ENCODE measurements around the gene RGS18. TPM values are rescaled to one million over a fixed set of nuclear protein-coding genes. Genes with fewer than 3 reads are reported as not detected.

RGS18 gene, protein sequence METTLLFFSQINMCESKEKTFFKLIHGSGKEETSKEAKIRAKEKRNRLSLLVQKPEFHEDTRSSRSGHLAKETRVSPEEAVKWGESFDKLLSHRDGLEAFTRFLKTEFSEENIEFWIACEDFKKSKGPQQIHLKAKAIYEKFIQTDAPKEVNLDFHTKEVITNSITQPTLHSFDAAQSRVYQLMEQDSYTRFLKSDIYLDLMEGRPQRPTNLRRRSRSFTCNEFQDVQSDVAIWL
- total RNA-seq (8.8 TPM), polyA plus RNA-seq (5.0 TPM)
- long read RNA-seq, donor 1: 0 reads
- long read RNA-seq, donor 2, partial matches to known transcripts: 0 of 2 reads
- long read RNA-seq, donor 2, other reads (novel, unspliced or antisense): 0 of 2 reads
- long read RNA-seq, donor 3, partial matches to known transcripts: 0 of 1 reads
- long read RNA-seq, donor 3, other reads (novel, unspliced or antisense): 0 of 1 reads
- long read RNA-seq, donor 4, partial matches to known transcripts: 0 of 1 reads
- long read RNA-seq, donor 4, other reads (novel, unspliced or antisense): 0 of 1 reads
- long read RNA-seq, donor 5, transcript RGS18-201 (5 exons, 2,150 nt): major isoform, 5 of 5 reads
- long read RNA-seq, donor 5, partial matches to known transcripts: 0 of 5 reads
- long read RNA-seq, donor 5, other reads (novel, unspliced or antisense): 0 of 5 reads
- long read RNA-seq, donor 6, partial matches to known transcripts: 0 of 3 reads
- long read RNA-seq, donor 6, other reads (novel, unspliced or antisense): 0 of 3 reads
- long read RNA-seq, donor 7, partial matches to known transcripts: 0 of 3 reads
- long read RNA-seq, donor 7, other reads (novel, unspliced or antisense): 0 of 3 reads
- long read RNA-seq, donor 8, partial matches to known transcripts: 0 of 2 reads
- long read RNA-seq, donor 8, other reads (novel, unspliced or antisense): 0 of 2 reads
- long read RNA-seq, donor 9: 0 reads
- long read RNA-seq, donor 10, partial matches to known transcripts: 0 of 1 reads
- long read RNA-seq, donor 10, other reads (novel, unspliced or antisense): 0 of 1 reads

DNA sequence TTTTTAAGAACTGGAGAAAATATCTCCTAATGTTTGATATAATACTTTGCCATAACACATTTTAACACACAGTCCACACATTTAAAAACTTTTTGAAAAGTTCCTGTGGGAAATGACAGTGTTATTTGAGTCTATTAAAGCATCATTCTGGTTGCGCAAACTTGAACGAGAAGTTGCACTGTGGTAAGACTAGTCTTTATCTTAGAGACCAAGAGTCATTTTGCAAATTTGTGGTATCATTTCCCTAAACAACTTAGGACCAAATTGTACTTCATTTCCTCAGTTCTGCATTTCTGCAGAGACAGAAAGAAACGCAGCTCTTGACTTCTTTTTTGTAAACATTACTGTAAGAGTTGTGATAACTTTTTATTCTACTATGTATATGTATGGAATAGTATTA, at the start of gene RGS18:
RGS18 (plus strand) TSS at position 282 of the 400 bp plus-strand sequence. CDS start 176 bp downstream, outside the sequence.
- no peaks in the 10 kb centered on the region for H3K27me3 ChIP-seq (ENCODE audit: control insufficient read depth in 2 of 2, insufficient read depth in 1 of 2, low read length in 1 of 2)
- H3K4me1 ChIP-seq (ENCODE audit: control insufficient read depth in 2 of 2, insufficient read depth in 2 of 2, low read length in 2 of 2): no peaks in the 10 kb centered on the region
- peak in 1 of 9 donors; percentile 50 for DNase-seq (ENCODE audit: low read depth in 6 of 9, low spot score in 9 of 9)
- no peaks in the 10 kb centered on the region for H3K36me3 ChIP-seq (ENCODE audit: control insufficient read depth in 2 of 2, insufficient read depth in 2 of 2, low read length in 1 of 2)
- H3K9me3 ChIP-seq (ENCODE audit: control insufficient read depth in 2 of 2, insufficient read depth in 1 of 2, low read length in 1 of 2): no peaks in the 10 kb centered on the region
- WGBS: 25% methylated on average over 3 of the region's 3 CpGs
- H3K27ac ChIP-seq (ENCODE audit: low read depth in 1 of 2, low read length in 1 of 2): peak within 1 kb of the TSS in 1 of 2 donors; percentile 21
- H3K4me3 ChIP-seq (ENCODE audit: low read length in 2 of 2): peak within 1 kb of the TSS in 1 of 2 donors; percentile 9

DNA sequence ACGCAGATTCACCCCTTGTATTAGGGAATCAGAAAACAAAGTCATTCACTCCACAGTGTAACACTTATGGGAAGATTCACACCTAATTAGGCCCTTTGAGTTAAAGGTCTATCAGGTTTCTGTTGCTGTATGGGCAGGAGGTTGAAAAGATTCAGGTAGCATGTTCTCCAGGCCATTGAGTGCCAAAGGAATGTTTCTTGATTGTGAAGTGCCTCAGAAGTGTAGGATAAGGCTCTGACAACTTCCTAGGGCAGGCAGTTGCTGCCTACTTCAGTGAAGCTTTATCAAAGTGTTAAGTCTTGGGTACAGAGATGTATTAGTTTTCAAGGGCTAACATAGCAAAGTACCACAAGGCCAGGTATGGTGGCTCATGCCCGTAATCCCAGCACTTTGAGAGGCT, 48.7 kb upstream of the RGS18 start:
- 97% methylated on average over 2 of the region's 2 CpGs for WGBS
- no peak overlapping the region for H3K4me3 ChIP-seq (ENCODE audit: low read length in 2 of 2)
- no peaks in the 10 kb centered on the region for H3K36me3 ChIP-seq (ENCODE audit: control insufficient read depth in 2 of 2, insufficient read depth in 2 of 2, low read length in 1 of 2)
- no peak overlapping the region for H3K27ac ChIP-seq (ENCODE audit: low read depth in 1 of 2, low read length in 1 of 2)
- no peaks in the 10 kb centered on the region for H3K27me3 ChIP-seq (ENCODE audit: control insufficient read depth in 2 of 2, insufficient read depth in 1 of 2, low read length in 1 of 2)
- DNase-seq (ENCODE audit: low read depth in 6 of 9, low spot score in 9 of 9): no peak
- H3K9me3 ChIP-seq (ENCODE audit: control insufficient read depth in 2 of 2, insufficient read depth in 1 of 2, low read length in 1 of 2): no peaks in the 10 kb centered on the region
- H3K4me1 ChIP-seq (ENCODE audit: control insufficient read depth in 2 of 2, insufficient read depth in 2 of 2, low read length in 2 of 2): no peaks in the 10 kb centered on the region

DNA sequence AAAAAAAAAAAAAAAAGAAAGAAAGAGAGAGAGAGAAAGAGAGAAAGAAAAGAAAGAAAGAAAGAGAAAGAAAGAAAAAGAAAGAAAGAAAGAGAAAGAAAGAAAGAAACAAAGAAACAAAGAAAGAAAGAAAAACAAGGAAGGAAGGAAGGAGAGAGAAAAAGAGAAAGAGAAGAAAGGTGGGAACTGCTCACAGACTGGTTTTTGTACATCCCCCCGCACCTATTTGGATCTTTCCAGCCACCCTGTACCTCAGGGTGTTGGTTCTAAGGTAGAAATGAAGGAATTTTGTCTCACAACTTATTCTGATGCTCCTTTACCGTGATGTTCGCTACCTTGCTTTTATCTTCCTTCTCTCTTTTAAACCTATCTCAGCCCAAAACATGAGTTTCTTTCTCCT, 43.3 kb upstream of the RGS18 start:
- no peak for DNase-seq (ENCODE audit: low read depth in 6 of 9, low spot score in 9 of 9)
- no peak overlapping the region for H3K4me3 ChIP-seq (ENCODE audit: low read length in 2 of 2)
- H3K36me3 ChIP-seq (ENCODE audit: control insufficient read depth in 2 of 2, insufficient read depth in 2 of 2, low read length in 1 of 2): no peaks in the 10 kb centered on the region
- no peak overlapping the region for H3K27ac ChIP-seq (ENCODE audit: low read depth in 1 of 2, low read length in 1 of 2)
- no peaks in the 10 kb centered on the region for H3K27me3 ChIP-seq (ENCODE audit: control insufficient read depth in 2 of 2, insufficient read depth in 1 of 2, low read length in 1 of 2)
- WGBS: 95% methylated on average over 3 of the region's 3 CpGs
- no peaks in the 10 kb centered on the region for H3K4me1 ChIP-seq (ENCODE audit: control insufficient read depth in 2 of 2, insufficient read depth in 2 of 2, low read length in 2 of 2)
- H3K9me3 ChIP-seq (ENCODE audit: control insufficient read depth in 2 of 2, insufficient read depth in 1 of 2, low read length in 1 of 2): no peaks in the 10 kb centered on the region

DNA sequence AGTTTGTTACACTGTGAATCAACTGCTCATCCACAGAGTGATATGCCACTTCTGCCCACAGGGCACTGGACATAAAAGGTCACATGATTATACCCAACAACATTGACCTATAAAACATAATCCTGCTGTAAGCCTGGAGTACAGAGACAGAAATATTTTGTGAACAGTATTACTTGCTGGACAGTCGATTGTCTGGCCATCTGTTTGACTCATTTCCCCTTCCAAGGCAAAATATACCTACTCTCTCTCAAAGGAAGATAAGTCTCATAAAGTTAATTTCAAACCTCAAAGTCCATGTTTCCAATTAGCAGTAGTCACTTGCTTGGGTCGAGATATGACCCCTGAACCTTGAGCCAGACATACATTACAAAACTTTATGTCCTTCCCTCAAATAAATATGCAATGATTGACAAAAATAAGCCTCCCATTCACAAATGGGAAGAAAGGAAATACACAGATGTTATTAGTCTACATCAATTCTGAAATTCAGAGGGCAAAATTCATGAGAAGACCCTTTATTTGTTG, 39.3 kb upstream of the RGS18 start:
- WGBS: 87% methylated on average over 2 of the region's 2 CpGs
- H3K27me3 ChIP-seq (ENCODE audit: control insufficient read depth in 2 of 2, insufficient read depth in 1 of 2, low read length in 1 of 2): no peaks in the 10 kb centered on the region
- H3K27ac ChIP-seq (ENCODE audit: low read depth in 1 of 2, low read length in 1 of 2): no peak overlapping the region
- H3K4me3 ChIP-seq (ENCODE audit: low read length in 2 of 2): no peak overlapping the region
- no peaks in the 10 kb centered on the region for H3K36me3 ChIP-seq (ENCODE audit: control insufficient read depth in 2 of 2, insufficient read depth in 2 of 2, low read length in 1 of 2)
- H3K9me3 ChIP-seq (ENCODE audit: control insufficient read depth in 2 of 2, insufficient read depth in 1 of 2, low read length in 1 of 2): no peaks in the 10 kb centered on the region
- DNase-seq (ENCODE audit: low read depth in 6 of 9, low spot score in 9 of 9): no peak
- H3K4me1 ChIP-seq (ENCODE audit: control insufficient read depth in 2 of 2, insufficient read depth in 2 of 2, low read length in 2 of 2): no peaks in the 10 kb centered on the region

DNA sequence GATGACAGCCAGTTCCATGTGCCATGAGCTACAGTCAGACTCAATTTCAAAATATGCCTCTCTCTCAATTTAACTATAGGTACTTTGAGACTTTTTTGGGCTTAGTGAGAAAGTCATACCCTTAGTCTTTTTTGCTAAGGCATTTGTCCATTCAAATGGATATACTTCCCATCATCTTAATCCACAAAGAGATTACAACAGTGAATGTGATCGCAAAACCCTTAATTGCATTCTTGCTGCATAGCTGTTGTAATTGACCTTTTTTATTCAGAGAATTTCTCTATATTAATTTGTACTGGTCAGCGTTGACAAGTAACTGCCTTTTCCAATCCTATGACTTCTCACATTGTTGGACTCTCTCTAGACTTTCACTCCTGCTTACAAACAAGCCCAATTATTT, 38.6 kb upstream of the RGS18 start:
- no peaks in the 10 kb centered on the region for H3K9me3 ChIP-seq (ENCODE audit: control insufficient read depth in 2 of 2, insufficient read depth in 1 of 2, low read length in 1 of 2)
- H3K4me1 ChIP-seq (ENCODE audit: control insufficient read depth in 2 of 2, insufficient read depth in 2 of 2, low read length in 2 of 2): no peaks in the 10 kb centered on the region
- no peak overlapping the region for H3K27ac ChIP-seq (ENCODE audit: low read depth in 1 of 2, low read length in 1 of 2)
- WGBS: 98% methylated on average over 2 of the region's 2 CpGs
- no peak for DNase-seq (ENCODE audit: low read depth in 6 of 9, low spot score in 9 of 9)
- no peaks in the 10 kb centered on the region for H3K36me3 ChIP-seq (ENCODE audit: control insufficient read depth in 2 of 2, insufficient read depth in 2 of 2, low read length in 1 of 2)
- H3K4me3 ChIP-seq (ENCODE audit: low read length in 2 of 2): no peak overlapping the region
- no peaks in the 10 kb centered on the region for H3K27me3 ChIP-seq (ENCODE audit: control insufficient read depth in 2 of 2, insufficient read depth in 1 of 2, low read length in 1 of 2)

DNA sequence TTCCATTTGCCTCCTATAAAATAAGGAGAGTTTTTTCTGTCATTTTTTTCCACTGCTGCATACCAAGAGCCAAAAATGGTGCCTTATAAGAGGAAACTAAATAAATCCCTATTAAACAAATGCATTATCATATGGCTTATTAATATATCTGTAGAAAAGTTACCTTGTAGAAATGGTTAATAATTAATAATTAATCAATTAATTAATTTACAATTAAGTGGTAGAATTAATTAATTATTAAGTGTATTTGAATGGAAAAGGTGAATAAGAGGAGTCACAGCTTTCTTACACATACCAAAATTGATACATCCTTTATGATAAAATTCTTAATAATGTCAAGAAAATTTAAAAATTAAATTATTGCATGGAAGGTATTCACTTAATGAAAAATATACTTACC, 35.6 kb upstream of the RGS18 start:
- DNase-seq (ENCODE audit: low read depth in 6 of 9, low spot score in 9 of 9): no peak
- H3K4me1 ChIP-seq (ENCODE audit: control insufficient read depth in 2 of 2, insufficient read depth in 2 of 2, low read length in 2 of 2): no peaks in the 10 kb centered on the region
- H3K36me3 ChIP-seq (ENCODE audit: control insufficient read depth in 2 of 2, insufficient read depth in 2 of 2, low read length in 1 of 2): no peaks in the 10 kb centered on the region
- H3K9me3 ChIP-seq (ENCODE audit: control insufficient read depth in 2 of 2, insufficient read depth in 1 of 2, low read length in 1 of 2): no peaks in the 10 kb centered on the region
- H3K4me3 ChIP-seq (ENCODE audit: low read length in 2 of 2): no peak overlapping the region
- no peaks in the 10 kb centered on the region for H3K27me3 ChIP-seq (ENCODE audit: control insufficient read depth in 2 of 2, insufficient read depth in 1 of 2, low read length in 1 of 2)
- H3K27ac ChIP-seq (ENCODE audit: low read depth in 1 of 2, low read length in 1 of 2): no peak overlapping the region

DNA sequence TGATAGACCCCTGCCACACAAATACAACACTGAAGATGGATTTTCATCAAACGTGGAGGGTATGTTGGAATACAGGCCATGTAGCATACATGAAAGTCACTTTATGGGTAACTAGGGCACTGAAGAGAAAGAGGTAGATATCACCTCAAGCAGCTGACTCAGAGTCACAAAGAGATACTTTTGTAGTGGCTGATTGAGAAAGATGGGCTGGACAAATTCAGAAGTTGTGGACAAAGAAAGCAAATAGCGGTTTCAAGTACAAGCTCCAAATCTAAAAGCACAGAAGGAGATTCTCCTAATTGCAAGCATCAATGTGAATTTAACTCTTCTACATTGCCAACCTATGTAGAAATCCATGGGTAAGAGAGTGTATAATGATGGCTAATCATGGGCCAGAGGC, 35.0 kb upstream of the RGS18 start:
- no peaks in the 10 kb centered on the region for H3K27me3 ChIP-seq (ENCODE audit: control insufficient read depth in 2 of 2, insufficient read depth in 1 of 2, low read length in 1 of 2)
- H3K4me1 ChIP-seq (ENCODE audit: control insufficient read depth in 2 of 2, insufficient read depth in 2 of 2, low read length in 2 of 2): no peaks in the 10 kb centered on the region
- H3K36me3 ChIP-seq (ENCODE audit: control insufficient read depth in 2 of 2, insufficient read depth in 2 of 2, low read length in 1 of 2): no peaks in the 10 kb centered on the region
- H3K27ac ChIP-seq (ENCODE audit: low read depth in 1 of 2, low read length in 1 of 2): no peak overlapping the region
- no peaks in the 10 kb centered on the region for H3K9me3 ChIP-seq (ENCODE audit: control insufficient read depth in 2 of 2, insufficient read depth in 1 of 2, low read length in 1 of 2)
- WGBS: 95% methylated on average over 2 of the region's 2 CpGs
- H3K4me3 ChIP-seq (ENCODE audit: low read length in 2 of 2): no peak overlapping the region
- DNase-seq (ENCODE audit: low read depth in 6 of 9, low spot score in 9 of 9): no peak

DNA sequence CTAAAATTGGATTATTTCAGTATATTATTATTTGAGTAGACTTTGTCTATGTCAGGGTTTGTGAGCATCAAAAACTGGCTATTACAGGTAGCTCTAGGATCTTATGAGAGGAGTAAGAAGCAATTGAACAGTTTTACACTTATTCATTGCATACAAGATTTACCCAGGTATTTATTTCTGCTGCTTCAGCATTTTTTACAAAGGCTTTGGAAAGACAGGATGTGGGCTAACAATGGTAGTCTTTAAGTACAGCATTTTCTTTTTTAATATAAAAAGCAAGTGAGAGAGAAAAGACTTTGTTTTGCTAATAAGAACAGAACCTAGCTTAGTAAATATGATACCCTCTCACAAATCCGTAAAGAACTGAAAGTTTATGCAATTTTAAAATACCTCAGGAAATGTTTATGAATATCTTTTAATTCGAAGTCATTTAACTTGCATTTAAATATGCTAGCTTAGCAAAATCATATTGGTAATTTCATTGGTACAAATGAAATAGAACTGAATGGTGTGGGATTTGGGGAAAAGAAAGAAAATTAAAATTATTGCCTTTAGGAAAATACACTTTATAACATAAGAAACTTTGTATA, 32.1 kb upstream of the RGS18 start:
- WGBS: 90% methylated on average over 2 of the region's 2 CpGs
- Histone ChIP-seq H3K27me3 (ENCODE audit: control insufficient read depth in 2 of 2, insufficient read depth in 1 of 2, low read length in 1 of 2) (no peaks in the 10 kb centered on the region), H3K4me3 (ENCODE audit: low read length in 2 of 2) (no peak overlapping the region)

More for the DNA sequence above, 32.1 kb upstream of the RGS18 start:
- Histone ChIP-seq H3K36me3 (ENCODE audit: control insufficient read depth in 2 of 2, insufficient read depth in 2 of 2, low read length in 1 of 2) (no peaks in the 10 kb centered on the region), H3K4me1 (ENCODE audit: control insufficient read depth in 2 of 2, insufficient read depth in 2 of 2, low read length in 2 of 2) (peaks cover 4 to 8% of the 10 kb centered on the region in 2 donors), H3K27ac (ENCODE audit: low read depth in 1 of 2, low read length in 1 of 2) (no peak overlapping the region), H3K9me3 (ENCODE audit: control insufficient read depth in 2 of 2, insufficient read depth in 1 of 2, low read length in 1 of 2) (no peaks in the 10 kb centered on the region)
- peak in 3 of 9 donors; percentile 4 to 61 (median 9) for DNase-seq (ENCODE audit: low read depth in 6 of 9, low spot score in 9 of 9)
